ENCODE results near the gene PKNOX2.

DNA sequence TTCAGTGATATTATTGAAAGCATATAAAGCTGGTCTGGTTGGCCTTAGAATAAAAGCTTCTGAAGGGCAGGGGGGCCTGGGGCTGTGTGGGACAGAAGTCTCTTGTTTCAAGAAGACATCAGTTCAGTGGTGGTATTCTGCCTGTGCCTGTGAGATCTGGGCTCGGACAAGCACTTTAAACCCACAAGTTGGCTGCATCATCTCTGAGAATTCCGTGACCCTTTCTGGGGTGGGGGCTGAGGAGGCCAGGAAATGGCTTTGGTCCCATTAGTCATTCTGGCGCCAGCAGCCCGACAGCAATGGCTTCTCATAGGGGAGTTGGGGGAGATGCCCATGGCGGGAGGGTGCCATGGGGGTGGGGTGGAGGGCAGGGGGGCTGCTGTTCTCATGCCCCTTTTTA, 104.1 kb downstream of the PKNOX2 start:
- TF ChIP-seq, protein P1, sequence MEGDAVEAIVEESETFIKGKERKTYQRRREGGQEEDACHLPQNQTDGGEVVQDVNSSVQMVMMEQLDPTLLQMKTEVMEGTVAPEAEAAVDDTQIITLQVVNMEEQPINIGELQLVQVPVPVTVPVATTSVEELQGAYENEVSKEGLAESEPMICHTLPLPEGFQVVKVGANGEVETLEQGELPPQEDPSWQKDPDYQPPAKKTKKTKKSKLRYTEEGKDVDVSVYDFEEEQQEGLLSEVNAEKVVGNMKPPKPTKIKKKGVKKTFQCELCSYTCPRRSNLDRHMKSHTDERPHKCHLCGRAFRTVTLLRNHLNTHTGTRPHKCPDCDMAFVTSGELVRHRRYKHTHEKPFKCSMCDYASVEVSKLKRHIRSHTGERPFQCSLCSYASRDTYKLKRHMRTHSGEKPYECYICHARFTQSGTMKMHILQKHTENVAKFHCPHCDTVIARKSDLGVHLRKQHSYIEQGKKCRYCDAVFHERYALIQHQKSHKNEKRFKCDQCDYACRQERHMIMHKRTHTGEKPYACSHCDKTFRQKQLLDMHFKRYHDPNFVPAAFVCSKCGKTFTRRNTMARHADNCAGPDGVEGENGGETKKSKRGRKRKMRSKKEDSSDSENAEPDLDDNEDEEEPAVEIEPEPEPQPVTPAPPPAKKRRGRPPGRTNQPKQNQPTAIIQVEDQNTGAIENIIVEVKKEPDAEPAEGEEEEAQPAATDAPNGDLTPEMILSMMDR (IDR thresholded peaks at IDR 0.05; ENCODE audit: borderline replicate concordance, extremely low read depth, low read length, poor library complexity, severe bottlenecking) = no peak
- no peak for TF ChIP-seq EZH2 (IDR thresholded peaks at IDR 0.05; ENCODE audit: borderline replicate concordance, low read depth, low read length, severe bottlenecking)
